ENCODE data around the gene PDCD2L. TPM values are rescaled to one million over a fixed set of nuclear protein-coding genes. Genes with fewer than 3 reads are reported as not detected.

Gene PDCD2L
- total and polyA plus RNA-seq, 10 of the 15 experiments (the other 5 are each of a cell fraction or from before 2014, with no cell fraction given): 7.2 to 41.3 (median 26.9) TPM

GRCh38 chr19:34364830-34365462 lies 39.3 kb upstream of the PDCD2L start, which contains the start of gene GPI (continued):
- no peak for TF ChIP-seq CTCF (IDR thresholded peaks at IDR 0.05 in 2 of 3, conservative IDR thresholded peaks at IDR 0.05 in 1 of 3; ENCODE audit: control insufficient read depth in 2 of 3, extremely low read depth in 1 of 3, insufficient read depth in 1 of 3, low read depth in 3 of 3, low read length in 3 of 3)
- peak; percentile 70; the same call in 1 of the 2 replicates for TF ChIP-seq MLLT1 (IDR thresholded peaks at IDR 0.05)
- peak; percentile 85 for TF ChIP-seq MXI1 (IDR thresholded peaks at IDR 0.05; ENCODE audit: low read depth, low read length)
- TF ChIP-seq TAF1 (IDR thresholded peaks at IDR 0.05; ENCODE audit: borderline replicate concordance, low read depth, low read length): peak; percentile 75; the same call in 1 of the 2 replicates
- TF ChIP-seq POLR2AphosphoS2 (IDR thresholded peaks at IDR 0.05; ENCODE audit: low read depth, low read length): 0 out of 2 replicates have a peak, but pooled peaks have one; percentile 57
- TF ChIP-seq DPF2 (IDR thresholded peaks at IDR 0.05): 0 out of 2 replicates have a peak, but pooled peaks have one; percentile 51
- TF ChIP-seq NRF1 (conservative IDR thresholded peaks at IDR 0.05; ENCODE audit: low read depth, low read length): peak; percentile 24; the same call in 1 of the 2 replicates
- 0 out of 3 replicates have a peak, but pooled peaks have one; percentile 33 for TF ChIP-seq POU2F2 (IDR thresholded peaks at IDR 0.05; ENCODE audit: borderline replicate concordance, low read depth, low read length)
- TF ChIP-seq NFYA (IDR thresholded peaks at IDR 0.05; ENCODE audit: borderline replicate concordance, low read depth, low read length): no peak
- peak; percentile 88 for TF ChIP-seq POLR2A (IDR thresholded peaks at IDR 0.05; ENCODE audit: low read depth, low read length)
- TF ChIP-seq CREB1 (IDR thresholded peaks at IDR 0.05; ENCODE audit: low read depth): peak; percentile 13; the same call in 1 of the 2 replicates
- TF ChIP-seq MYC (IDR thresholded peaks at IDR 0.05; ENCODE audit: insufficient read depth, insufficient read length, insufficient replicate concordance, low read length, severe bottlenecking): peak; percentile 83
- peak; percentile 93 for TF ChIP-seq ZNF24 (IDR thresholded peaks at IDR 0.05)
- TF ChIP-seq EGR1 (IDR thresholded peaks at IDR 0.05; ENCODE audit: borderline replicate concordance in 1 of 2, low read depth in 2 of 2, low read length in 2 of 2): peak in 1 of 2 experiments; percentile 94; a peak in 2 of 3 replicates
- TF ChIP-seq, protein P1, sequence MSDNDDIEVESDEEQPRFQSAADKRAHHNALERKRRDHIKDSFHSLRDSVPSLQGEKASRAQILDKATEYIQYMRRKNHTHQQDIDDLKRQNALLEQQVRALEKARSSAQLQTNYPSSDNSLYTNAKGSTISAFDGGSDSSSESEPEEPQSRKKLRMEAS (IDR thresholded peaks at IDR 0.05; ENCODE audit: low read depth, low read length): peak; percentile 56; the same call in 1 of the 2 replicates
- TF ChIP-seq, protein P2, sequence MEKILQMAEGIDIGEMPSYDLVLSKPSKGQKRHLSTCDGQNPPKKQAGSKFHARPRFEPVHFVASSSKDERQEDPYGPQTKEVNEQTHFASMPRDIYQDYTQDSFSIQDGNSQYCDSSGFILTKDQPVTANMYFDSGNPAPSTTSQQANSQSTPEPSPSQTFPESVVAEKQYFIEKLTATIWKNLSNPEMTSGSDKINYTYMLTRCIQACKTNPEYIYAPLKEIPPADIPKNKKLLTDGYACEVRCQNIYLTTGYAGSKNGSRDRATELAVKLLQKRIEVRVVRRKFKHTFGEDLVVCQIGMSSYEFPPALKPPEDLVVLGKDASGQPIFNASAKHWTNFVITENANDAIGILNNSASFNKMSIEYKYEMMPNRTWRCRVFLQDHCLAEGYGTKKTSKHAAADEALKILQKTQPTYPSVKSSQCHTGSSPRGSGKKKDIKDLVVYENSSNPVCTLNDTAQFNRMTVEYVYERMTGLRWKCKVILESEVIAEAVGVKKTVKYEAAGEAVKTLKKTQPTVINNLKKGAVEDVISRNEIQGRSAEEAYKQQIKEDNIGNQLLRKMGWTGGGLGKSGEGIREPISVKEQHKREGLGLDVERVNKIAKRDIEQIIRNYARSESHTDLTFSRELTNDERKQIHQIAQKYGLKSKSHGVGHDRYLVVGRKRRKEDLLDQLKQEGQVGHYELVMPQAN (conservative IDR thresholded peaks at IDR 0.05): peak; percentile 83
